HG03521 (cell line): ENCODE measurements around the gene HS6ST2.
"Not testable (repeated sequence)": the region's sequence is repeated elsewhere in the genome, so short reads cannot be mapped to it uniquely, and the experiment has no call there.

Experiments used
- ATAC-seq: cut with Tn5 transposase; IDR thresholded peaks from one replicate; pipeline ENCODE4 v1.9.1; 2021; ENCODE audit warnings: mild to moderate bottlenecking, moderate library complexity; ENCODE audit not compliant: unreplicated experiment

Gene HS6ST2

GRCh38 chrX:132958091-132958703 is at the start of gene HS6ST2:
HS6ST2 (minus strand) TSS chrX:132958629.
- ATAC-seq = no peak

- no peak for ATAC-seq
These were observed 49.0 kb upstream of the HS6ST2 start for GRCh38 chrX:133007458-133007857.

GRCh38 chrX:133005616-133006015 is 47.2 kb upstream of the HS6ST2 start:
- ATAC-seq = no peak

GRCh38 chrX:133005042-133005441 is 46.6 kb upstream of the HS6ST2 start:
- ATAC-seq = no peak

GRCh38 chrX:132999209-132999608 is 40.8 kb upstream of the HS6ST2 start:
- ATAC-seq = no peak

GRCh38 chrX:132990835-132991234 is 32.4 kb upstream of the HS6ST2 start:
- ATAC-seq = no peak

GRCh38 chrX:132986556-132986955 is 28.1 kb upstream of the HS6ST2 start:
- no peak for ATAC-seq

- ATAC-seq = no peak
These were observed 25.7 kb upstream of the HS6ST2 start for GRCh38 chrX:132984058-132984650.

GRCh38 chrX:132983496-132983895 is 25.1 kb upstream of the HS6ST2 start:
- ATAC-seq = no peak

GRCh38 chrX:132980035-132980434 is 21.6 kb upstream of the HS6ST2 start:
- ATAC-seq = not testable (repeated sequence)

GRCh38 chrX:132968296-132968949 is 10.0 kb upstream of the HS6ST2 start:
- ATAC-seq = no peak

GRCh38 chrX:132967049-132967448 is 8.6 kb upstream of the HS6ST2 start:
- ATAC-seq = no peak

GRCh38 chrX:132965461-132965860 is 7.0 kb upstream of the HS6ST2 start:
- no peak for ATAC-seq

GRCh38 chrX:132961511-132961910 is 3.1 kb upstream of the HS6ST2 start:
- ATAC-seq = no peak

- no peak for ATAC-seq
These were observed 978 bp downstream of the HS6ST2 start for GRCh38 chrX:132957211-132958090.

GRCh38 chrX:132956421-132957210 is 1.8 kb downstream of the HS6ST2 start:
- ATAC-seq = no peak

GRCh38 chrX:132955690-132956089 is 2.7 kb downstream of the HS6ST2 start:
- no peak for ATAC-seq

GRCh38 chrX:132954323-132954722 is 4.1 kb downstream of the HS6ST2 start:
- ATAC-seq = no peak

GRCh38 chrX:132953354-132953753 is 5.1 kb downstream of the HS6ST2 start:
- no peak for ATAC-seq

- ATAC-seq = no peak
These were observed 9.7 kb downstream of the HS6ST2 start for GRCh38 chrX:132948648-132949260.
